GM19467 (cell line): ENCODE measurements around the gene SCNN1B.

ENCODE experiments used
- ATAC-seq: cut with Tn5 transposase; IDR thresholded peaks from one replicate; pipeline ENCODE4 v1.9.1; 2021; ENCODE audit warnings: mild to moderate bottlenecking, moderate library complexity; ENCODE audit not compliant: unreplicated experiment

Gene SCNN1B

GRCh38 chr16:23319861-23320615 is 17.9 kb downstream of the SCNN1B start:
- no peak for ATAC-seq

- no peak for ATAC-seq
Measured at GRCh38 chr16:23320693-23321092, 18.6 kb downstream of the SCNN1B start.

DNA sequence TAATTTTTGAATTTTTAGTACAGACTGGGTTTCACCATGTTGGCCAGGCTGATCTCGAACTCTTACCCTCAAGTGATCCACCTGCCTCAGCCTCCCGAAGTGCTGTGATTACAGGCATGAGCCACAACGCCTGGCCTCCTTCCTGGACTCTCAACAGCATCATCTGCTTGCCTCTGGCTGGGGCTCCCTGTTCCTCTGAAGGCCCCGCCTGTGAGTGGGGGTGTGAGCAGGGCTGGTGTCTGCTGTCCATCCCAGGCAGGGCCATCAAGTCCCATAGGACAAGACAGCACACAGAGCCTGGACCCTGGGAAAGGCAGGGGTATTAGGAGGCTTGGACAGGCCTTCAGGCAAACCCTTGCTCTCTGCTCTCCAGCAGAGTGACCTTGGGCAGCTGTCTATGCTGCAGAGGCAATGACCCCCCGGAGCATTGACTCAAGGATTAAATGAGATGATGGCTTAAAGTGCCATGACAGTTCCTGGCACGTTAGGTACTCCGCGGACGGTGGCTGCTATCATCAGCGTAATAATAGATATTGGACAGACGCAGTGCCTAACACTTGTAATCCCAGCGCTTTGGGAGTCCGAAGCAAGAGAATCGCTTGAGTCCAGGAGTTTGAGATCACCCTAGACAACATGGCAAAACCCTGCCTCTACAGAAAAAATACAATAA is 19.2 kb downstream of the SCNN1B start:
- ATAC-seq: no peak

GRCh38 chr16:23323224-23324030 is 21.3 kb downstream of the SCNN1B start:
- ATAC-seq: no peak

GRCh38 chr16:23324727-23325126 is 22.6 kb downstream of the SCNN1B start:
- no peak for ATAC-seq

DNA sequence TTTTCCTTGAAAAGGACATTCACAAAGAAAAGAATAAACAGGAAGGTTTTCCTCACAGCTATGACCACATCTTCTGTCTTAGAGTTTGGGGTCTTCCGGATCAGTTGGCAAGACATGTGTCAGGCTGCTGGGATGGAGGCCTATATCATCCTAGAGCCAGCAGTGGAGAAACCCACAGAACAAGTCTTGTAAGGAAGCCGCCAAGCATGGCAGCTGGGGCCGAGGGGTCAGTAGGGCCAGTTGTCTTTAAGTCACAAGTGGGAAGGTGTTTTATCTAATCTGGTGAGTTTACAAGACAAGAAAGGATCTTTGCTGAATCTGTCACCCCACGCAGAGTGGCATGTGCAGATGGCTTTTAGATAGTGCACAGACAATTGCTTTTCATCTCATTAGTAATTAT is 25.7 kb downstream of the SCNN1B start:
- ATAC-seq: no peak

DNA sequence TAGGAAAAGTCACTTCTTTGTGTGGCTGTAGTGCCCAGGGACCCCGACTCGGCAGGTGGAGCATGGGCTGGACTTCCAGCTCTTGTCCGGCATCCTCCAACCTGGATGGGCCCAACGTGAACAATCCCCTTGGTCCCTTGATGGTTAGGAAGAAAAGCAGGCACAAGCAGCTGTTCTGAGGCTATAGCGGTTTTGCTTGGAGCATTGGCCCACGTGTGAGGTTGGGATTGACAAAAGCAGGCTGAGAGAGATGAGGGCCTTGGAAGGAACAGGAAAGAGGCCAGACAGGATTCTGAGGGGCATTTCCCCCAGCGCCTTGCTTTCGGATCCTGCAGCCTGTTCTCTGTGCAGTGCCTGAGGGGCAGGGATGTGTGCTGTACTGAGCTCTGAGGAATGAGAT is 28.1 kb downstream of the SCNN1B start:
- ATAC-seq: no peak

DNA sequence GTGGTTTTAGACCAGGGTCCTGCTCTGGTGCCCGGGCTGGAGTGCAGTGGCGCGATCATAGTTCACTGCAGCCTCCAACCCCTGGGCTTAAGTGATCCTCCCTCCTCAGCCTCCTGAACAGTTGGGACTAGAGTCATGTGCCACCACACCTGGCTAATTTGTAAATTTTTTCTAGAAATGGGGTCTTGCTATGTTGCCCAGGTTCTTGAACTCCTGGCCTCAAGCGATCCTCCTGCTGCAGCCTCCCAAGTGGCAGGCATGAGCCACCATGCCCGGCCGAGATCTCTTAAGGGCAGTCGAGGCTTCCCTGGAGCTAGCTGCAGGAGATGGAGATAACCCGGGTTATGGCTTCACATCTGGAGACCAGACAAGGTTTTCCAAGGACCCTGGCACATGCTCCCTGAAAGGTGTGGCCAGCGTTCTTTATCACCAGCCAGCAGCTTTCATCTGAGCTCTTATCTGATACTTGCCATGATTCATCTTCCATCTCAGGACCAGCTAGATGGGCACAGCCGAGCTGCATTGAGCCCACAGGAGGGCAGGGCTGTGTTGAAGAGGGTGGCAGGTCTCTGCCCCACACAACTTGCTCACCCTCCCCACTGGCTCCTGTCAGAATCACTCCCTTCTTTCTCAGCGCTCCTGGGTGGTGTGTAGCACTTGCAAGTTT is 28.6 kb downstream of the SCNN1B start:
- no peak for ATAC-seq

GRCh38 chr16:23333034-23333579 is 31.0 kb downstream of the SCNN1B start:
- no peak for ATAC-seq

- no peak for ATAC-seq
Measured at GRCh38 chr16:23333831-23334456, 31.8 kb downstream of the SCNN1B start.

GRCh38 chr16:23334457-23334853 is 32.4 kb downstream of the SCNN1B start:
- peak; percentile 36 for ATAC-seq

GRCh38 chr16:23334950-23335349 is 32.8 kb downstream of the SCNN1B start:
- ATAC-seq: no peak

- no peak for ATAC-seq
Measured at GRCh38 chr16:23337836-23338550, 35.9 kb downstream of the SCNN1B start.

- no peak for ATAC-seq
Measured at GRCh38 chr16:23339787-23340186, 37.7 kb downstream of the SCNN1B start.

DNA sequence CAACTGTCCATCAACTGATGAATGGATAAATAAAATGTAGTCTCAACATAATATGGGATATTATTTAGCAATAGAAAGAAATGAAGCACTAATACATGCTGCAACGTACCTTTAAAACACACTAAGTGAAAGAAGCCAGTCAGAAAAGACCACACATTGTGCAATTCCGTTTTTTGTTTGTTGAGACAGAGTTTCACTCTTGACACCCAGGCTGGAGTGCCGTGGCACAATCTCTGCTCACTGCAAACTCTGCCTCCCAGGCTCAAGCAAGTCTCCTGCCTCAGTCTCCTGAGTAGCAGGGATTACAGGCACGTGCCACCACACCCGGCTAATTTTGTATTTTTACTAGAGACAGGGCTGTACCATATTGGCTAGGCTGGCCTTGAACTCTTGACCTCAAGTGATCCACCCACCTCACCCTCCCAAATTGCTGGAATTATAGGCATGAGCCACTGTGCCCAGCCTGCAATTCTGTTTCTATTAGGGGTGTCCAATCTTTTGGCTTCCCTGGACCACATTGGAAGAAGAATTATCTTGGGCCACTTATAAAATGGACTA is 40.1 kb downstream of the SCNN1B start:
- no peak for ATAC-seq

- ATAC-seq: no peak
Measured at GRCh38 chr16:23343643-23344612, 41.8 kb downstream of the SCNN1B start.

DNA sequence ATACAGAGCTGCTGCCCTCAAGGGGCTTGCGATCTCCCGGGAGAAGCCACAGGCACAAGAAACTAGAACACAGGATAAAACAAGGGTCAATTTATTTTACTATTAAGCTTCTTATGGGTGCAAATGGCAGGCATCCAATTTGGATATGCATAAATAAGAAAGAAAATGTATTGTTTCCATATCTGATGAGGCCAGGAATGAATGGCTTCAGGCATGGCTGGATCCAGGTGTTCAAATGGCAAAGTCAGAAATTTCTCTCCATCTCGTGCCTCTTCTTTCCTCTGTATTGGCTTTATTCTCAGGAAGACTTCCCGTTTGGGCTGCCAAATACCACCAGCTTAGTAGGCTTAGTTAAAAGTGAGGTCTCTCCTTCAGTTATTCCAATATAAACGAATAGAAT is 43.1 kb downstream of the SCNN1B start:
- no peak for ATAC-seq
